HG03103 (cell line): Measurements from ENCODE around the gene SYAP1.
"Not testable (repeated sequence)": the region's sequence is repeated elsewhere in the genome, so short reads cannot be mapped to it uniquely, and the experiment has no call there.

Source experiments
- ATAC-seq: cut with Tn5 transposase; IDR thresholded peaks from one replicate; pipeline ENCODE4 v1.9.1; 2021; ENCODE audit warnings: low read depth; ENCODE audit not compliant: unreplicated experiment

SYAP1 gene

DNA sequence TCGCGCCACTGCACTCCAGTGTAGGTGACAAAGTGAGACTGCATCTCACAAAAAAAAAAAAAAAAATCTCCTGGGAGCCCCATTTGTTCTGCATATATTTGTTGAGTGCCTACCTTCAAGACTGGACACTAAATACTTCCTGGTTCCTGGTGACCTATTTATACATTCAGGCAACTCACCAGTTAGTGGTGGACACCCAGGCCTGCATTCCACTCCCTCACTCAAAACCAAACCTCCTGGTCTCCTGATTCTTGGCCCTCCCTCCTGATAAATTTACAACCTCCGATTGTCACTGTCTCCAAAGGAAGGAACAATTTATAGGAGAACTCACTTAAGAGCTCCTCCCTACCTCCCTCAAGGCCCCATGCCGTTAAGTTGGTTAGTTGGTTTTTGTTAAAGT lies 3.1 kb downstream of the SYAP1 start:
- no peak for ATAC-seq

GRCh38 chrX:16725072-16725471 lies 5.7 kb downstream of the SYAP1 start:
- no peak for ATAC-seq

DNA sequence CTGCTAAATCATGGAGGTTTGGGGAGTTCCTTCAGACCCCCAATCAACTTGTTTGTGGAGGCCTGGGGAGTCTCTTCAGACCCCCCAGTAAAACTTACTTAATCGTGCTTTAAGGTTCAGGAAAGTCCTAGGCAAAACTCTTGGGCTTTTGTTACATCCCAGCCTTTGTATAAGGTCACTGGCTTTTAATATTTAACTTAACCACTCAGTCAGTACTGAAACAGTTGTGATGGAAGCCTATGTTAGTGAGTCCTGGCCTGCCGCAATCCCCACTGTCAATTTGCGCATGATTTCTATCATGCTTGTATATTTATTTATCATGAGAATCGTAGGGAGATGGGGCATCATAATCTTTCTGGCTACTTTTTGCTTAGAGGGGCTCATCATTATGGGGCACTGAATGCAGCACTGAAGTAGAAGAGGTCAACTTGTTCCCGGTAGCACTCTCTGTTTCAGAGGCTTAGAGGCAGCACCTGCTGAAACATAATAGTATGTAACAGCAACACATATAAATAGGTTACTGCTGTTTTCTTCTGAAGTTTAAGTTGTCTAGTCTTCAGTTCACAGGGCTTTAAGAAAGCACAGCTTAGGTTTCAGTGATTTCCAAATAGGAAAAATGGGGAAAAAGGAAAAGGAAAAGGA lies 7.1 kb downstream of the SYAP1 start:
- ATAC-seq: not testable (repeated sequence)

GRCh38 chrX:16727637-16728036 lies 8.2 kb downstream of the SYAP1 start:
- no peak for ATAC-seq

- ATAC-seq: no peak
These were observed 11.0 kb downstream of the SYAP1 start for GRCh38 chrX:16730450-16730849.

- no peak for ATAC-seq
These were observed 13.6 kb downstream of the SYAP1 start for GRCh38 chrX:16733013-16733412.

DNA sequence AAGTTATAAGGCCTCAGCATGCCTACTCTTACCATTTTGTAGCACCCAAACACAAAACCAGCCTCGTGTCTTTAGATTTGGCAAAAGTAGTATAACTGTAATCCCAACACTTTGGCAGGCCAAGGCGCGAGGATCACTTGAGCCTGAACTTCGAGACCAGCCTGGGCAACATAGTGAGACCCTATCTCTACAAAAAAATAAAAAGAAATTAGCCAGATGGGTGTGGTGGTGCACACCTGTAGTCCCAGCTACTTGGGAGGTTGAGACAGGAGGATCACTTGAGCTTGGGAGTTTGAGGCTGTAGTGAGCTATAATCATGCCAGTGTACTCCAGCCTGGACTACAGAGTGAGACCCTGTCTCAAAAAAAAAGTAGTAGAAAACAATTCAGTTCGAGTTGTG lies 17.6 kb downstream of the SYAP1 start:
- ATAC-seq: no peak

GRCh38 chrX:16739574-16739973 lies 20.2 kb downstream of the SYAP1 start:
- no peak for ATAC-seq

GRCh38 chrX:16743604-16744325 lies 24.4 kb downstream of the SYAP1 start:
- ATAC-seq: no peak

GRCh38 chrX:16745102-16745501 lies 25.7 kb downstream of the SYAP1 start:
- ATAC-seq: no peak

GRCh38 chrX:16745659-16746058 lies 26.2 kb downstream of the SYAP1 start:
- ATAC-seq: no peak

DNA sequence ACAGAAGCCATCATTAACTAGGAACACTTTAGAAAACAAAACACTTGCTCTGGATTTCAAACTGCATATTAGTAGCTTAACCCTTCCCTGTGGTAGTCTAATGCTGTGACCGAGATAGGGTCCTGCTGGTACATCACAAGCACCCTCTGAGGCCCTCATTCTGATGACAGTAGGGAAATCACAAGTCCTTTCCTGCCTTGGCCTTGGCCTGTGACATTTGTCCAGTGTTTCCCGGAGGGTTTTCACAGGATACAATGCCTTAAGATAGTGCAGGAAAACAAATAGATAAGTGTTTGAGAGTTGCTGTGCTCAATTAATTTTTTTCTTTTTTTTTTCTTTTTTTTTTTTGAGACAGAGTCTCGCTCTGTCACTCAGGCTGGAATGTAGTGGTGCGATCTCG lies 29.0 kb downstream of the SYAP1 start:
- ATAC-seq: no peak

DNA sequence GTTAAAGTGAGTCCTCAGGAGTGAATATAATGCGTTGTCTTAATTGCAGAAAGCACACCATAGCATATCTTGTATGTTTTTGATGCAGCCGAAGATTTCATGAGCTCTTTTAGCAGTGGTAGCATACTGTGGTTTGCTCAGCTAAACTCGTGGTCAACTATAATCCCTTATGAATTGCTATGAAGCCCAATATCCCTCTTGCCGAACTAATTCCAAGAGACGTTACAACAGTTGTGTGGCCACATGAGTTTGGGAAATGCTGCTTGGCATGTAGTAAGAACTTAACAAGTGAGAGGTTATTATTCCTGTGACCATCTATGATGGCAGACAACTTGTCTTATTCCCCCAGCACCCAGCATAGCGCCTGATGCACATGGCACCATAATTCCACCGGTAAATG lies 30.7 kb downstream of the SYAP1 start:
- ATAC-seq: no peak

- ATAC-seq: no peak
These were observed 34.6 kb downstream of the SYAP1 start for GRCh38 chrX:16754019-16754418.

GRCh38 chrX:16756724-16757123 lies 37.3 kb downstream of the SYAP1 start:
- no peak for ATAC-seq

DNA sequence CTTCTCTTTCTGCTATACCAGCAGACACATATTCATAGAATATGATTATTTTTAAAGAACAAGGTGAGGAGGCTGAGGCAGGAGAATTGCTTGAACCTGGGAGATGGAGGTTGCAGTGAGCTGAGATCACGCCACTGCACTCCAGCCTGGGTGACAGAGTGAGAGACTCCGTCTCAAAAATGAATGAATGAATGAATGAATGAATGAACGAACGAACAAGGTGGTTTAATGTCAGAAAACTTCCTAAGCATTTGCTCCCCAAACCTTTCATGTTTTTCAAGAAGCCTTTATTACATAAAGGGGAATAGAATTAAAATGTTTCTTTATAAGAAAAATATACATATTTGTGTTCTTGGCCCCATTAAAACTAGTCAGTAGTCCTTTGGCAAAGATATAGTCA lies 42.1 kb downstream of the SYAP1 start:
- ATAC-seq: not testable (repeated sequence)

- ATAC-seq: no peak
These were observed 43.2 kb downstream of the SYAP1 start for GRCh38 chrX:16762579-16762978.

GRCh38 chrX:16765594-16765993 lies 46.2 kb downstream of the SYAP1 start:
- ATAC-seq: no peak

DNA sequence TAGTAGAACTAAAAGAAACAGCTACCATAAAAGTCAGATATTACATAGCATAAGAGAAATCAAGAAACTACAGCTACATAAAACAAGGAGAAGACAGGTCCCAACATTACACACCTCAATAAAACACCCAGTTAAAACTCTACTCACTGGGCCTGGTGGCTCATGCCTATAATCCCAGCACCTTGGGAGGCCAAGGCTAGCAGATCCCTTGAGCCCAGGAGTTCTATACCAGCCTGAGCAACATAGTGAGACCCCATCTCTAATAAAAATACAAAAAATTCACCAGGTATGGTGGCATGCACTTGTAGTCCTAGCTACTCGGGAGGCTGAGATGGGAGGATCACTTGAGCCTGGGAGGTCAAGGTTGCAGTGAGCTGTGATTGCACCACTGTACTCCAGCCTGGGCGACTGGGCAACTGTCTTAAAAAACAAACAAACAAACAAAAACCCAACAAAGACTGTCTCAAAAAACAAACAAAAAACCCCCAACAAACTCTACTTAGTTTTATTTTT lies 51.6 kb downstream of the SYAP1 start:
- no peak for ATAC-seq

DNA sequence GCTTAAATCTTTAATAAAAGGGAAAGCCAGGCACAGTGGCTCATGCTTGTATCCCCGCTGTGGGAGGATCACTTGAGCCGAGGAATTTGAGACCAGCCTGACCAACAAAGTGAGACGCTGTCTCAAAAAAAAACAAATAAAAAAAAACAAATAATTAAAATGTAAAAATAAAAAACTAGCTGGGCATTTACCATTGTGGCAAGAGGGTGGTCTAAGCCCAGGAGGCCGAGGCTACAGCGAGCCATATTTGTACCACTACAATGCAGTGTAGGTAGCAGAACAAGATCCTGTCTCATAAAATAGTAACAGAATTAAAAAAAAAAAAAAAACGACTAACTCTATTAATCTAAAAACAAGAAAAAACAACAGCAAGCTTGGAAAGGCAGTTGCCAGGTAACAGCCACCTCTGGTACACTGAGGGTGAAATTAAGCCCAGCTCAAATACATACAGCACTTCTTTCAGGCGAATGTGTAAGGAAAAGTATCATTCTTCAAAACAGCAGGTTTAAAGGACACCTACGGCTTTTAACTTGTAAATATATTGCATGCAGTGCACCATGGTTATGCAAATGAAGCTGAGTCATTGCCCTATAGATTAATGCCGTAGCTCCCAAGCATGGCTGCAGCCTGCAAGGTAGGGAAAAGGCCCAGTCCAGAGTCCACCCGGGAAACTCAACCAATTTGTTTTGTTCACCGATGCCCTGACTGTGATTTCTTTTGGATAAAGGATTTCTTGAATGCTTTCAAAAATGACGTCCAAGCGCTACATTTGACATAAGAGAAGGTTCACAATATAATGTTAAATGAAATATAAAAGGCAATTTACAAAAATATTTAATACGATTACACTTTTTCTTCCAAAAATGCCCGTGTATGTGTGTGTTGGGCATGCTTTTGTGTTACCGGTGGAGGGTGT lies 52.3 kb downstream of the SYAP1 start:
- no peak for ATAC-seq

GRCh38 chrX:16772460-16772859 lies 53.0 kb downstream of the SYAP1 start:
- no peak for ATAC-seq
